Right lobe of liver (tissue), 6 donors: ENCODE measurements around the gene PIK3R2. TPM values are rescaled to one million over a fixed set of nuclear protein-coding genes. Genes with fewer than 3 reads are reported as not detected.

Source experiments
- ATAC-seq, 4 donors: fragments of 200-7000 bp; cut with Tn5 transposase; one replicate each; pipeline ENCODE4 v1.9.1; 2020; ENCODE audit warnings: mild to moderate bottlenecking in 4 of 4, moderate library complexity in 4 of 4
- DNase-seq, 3 donors: peaks; one replicate each; pipeline ENCODE4 v3.0.0-alpha.2; 2020
- H3K27ac ChIP-seq, 3 donors: fragments of 200-600 bp; one replicate each; pipeline ENCODE4 v1.8.0; 2022
- H3K27me3 ChIP-seq, 2 donors: fragments of 200-600 bp; one replicate each; pipeline ENCODE4 v1.8.0; 2022
- H3K36me3 ChIP-seq, 4 donors: fragments of 200-600 bp; sonication (generic) in 1 of 4; one replicate each; pipeline versions ENCODE4 v1.5.1 to v1.8.0; 2017 to 2022; ENCODE audit warnings: control low read depth in 1 of 4
- H3K4me1 ChIP-seq, 4 donors: fragments of 200-600 bp; sonication (generic) in 1 of 4; one replicate each; pipeline versions ENCODE4 v1.5.1 to v1.8.0; 2017 to 2022; ENCODE audit warnings: control low read depth in 1 of 4
- H3K4me3 ChIP-seq, 3 donors: fragments of 200-600 bp; one replicate each; pipeline ENCODE4 v1.8.0; 2022
- H3K9me3 ChIP-seq, 4 donors: fragments of 200-600 bp; sonication (generic) in 1 of 4; one replicate each; pipeline versions ENCODE4 v1.5.1 to v1.8.0; 2017 to 2022; ENCODE audit warnings: control low read depth in 1 of 4
- POLR2A ChIP-seq: fragments of 450-650 bp; IDR thresholded peaks from one replicate; pipeline ENCODE4 v1.6.1; 2017; ENCODE audit warnings: antibody characterized with exemption, mild to moderate bottlenecking
- WGBS: methylation state at CpG from one replicate; pipeline ENCODE4 v1.1.6; 2018; ENCODE audit warnings: low coverage, low lambda C conversion rate; ENCODE audit not compliant: insufficient coverage; ENCODE audit errors: missing lambda C conversion rate; 5-methylcytosine and 5-hydroxymethylcytosine counted together
- intact Hi-C, 2 donors: fragments of 100-400 bp; cut with DNase I; formaldehyde crosslinking; loops; one replicate each; pipeline versions ENCODE4 v1.11.2 to v1.14.1; 2022
- total RNA-seq, 6 experiments: library from RNA; depleted of rRNA in 2 of 6; stranded (reverse); fragments of >200 nt in 2 of 6; fragmentation: NEBNext Ultra II Directional in 3 of 6; extraction: Animal tissue kit (Norgen Biotek cat#: 25700) in 3 of 6; gene quantifications; one replicate each; pipeline versions ENCODE4 v1.1.0 to v1.2.4, GENCODE V29; 2016 to 2023
- TF ChIP-seq, protein P1 (sequence below), 4 donors: fragments of 200-600 bp in 3 of 4; fragments of 450-650 bp in 1 of 4; IDR thresholded peaks; one replicate each; pipeline versions ENCODE4 v1.5.1 to v1.8.0; 2016 to 2022; ENCODE audit warnings: antibody characterized with exemption in 4 of 4, mild to moderate bottlenecking in 2 of 4
- donor health status: DM: no; HTN: yes; CAD: no.
- donor health status: DM: no; HTN: no; CAD: no.
- donor health status: DM: no; HTN: no; CAD: no.
- donor health status: DM: no; HTN: yes; CAD: no.
- donor health status: DM: no; HTN: yes; CAD: no.

Gene PIK3R2
- total RNA-seq, 6 experiments from 2014 or later = 11.1 to 21.4 (median 14.6) TPM

DNA sequence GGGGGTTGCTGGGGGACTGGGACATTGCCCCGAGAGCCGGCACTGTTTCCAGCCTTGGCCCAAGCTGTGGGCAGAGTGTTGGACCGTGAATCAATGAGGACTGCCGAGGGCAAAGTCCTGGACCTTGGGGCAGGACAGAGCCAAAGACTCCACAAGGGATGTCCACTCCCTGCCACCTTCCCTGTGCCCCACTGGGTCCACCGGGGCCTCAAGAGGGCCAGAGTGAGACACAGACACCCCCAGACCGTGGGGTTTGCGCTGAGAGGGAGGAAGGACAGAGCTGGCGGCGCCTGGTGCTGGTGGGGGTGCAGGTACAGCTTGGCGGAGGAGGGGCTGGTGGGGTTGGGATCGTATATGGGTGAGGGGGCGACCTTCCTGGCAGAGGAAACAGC, 43.6 kb upstream of the PIK3R2 start:
- H3K27me3 ChIP-seq = no peaks in the 10 kb centered on the region
- intact Hi-C loops = no loop called here
- peak overlapping the region; percentile 65 to 87 (median 81) for H3K27ac ChIP-seq
- peaks cover 0 to 25% (median 2%) of the 10 kb centered on the region in 4 donors for H3K4me1 ChIP-seq
- no peak for TF ChIP-seq POLR2A
- TF ChIP-seq, protein P1, sequence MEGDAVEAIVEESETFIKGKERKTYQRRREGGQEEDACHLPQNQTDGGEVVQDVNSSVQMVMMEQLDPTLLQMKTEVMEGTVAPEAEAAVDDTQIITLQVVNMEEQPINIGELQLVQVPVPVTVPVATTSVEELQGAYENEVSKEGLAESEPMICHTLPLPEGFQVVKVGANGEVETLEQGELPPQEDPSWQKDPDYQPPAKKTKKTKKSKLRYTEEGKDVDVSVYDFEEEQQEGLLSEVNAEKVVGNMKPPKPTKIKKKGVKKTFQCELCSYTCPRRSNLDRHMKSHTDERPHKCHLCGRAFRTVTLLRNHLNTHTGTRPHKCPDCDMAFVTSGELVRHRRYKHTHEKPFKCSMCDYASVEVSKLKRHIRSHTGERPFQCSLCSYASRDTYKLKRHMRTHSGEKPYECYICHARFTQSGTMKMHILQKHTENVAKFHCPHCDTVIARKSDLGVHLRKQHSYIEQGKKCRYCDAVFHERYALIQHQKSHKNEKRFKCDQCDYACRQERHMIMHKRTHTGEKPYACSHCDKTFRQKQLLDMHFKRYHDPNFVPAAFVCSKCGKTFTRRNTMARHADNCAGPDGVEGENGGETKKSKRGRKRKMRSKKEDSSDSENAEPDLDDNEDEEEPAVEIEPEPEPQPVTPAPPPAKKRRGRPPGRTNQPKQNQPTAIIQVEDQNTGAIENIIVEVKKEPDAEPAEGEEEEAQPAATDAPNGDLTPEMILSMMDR (IDR thresholded peaks at IDR 0.05) = no peak
- no peaks in the 10 kb centered on the region for H3K9me3 ChIP-seq
- H3K36me3 ChIP-seq = no peaks in the 10 kb centered on the region
- 14% methylated on average over 4 of the region's 12 CpGs for WGBS
- peak; percentile 79 to 92 (median 89) for DNase-seq
- peak overlapping the region; percentile 76 to 89 (median 79) for H3K4me3 ChIP-seq
- peak; percentile 72 to 85 (median 82) for ATAC-seq

DNA sequence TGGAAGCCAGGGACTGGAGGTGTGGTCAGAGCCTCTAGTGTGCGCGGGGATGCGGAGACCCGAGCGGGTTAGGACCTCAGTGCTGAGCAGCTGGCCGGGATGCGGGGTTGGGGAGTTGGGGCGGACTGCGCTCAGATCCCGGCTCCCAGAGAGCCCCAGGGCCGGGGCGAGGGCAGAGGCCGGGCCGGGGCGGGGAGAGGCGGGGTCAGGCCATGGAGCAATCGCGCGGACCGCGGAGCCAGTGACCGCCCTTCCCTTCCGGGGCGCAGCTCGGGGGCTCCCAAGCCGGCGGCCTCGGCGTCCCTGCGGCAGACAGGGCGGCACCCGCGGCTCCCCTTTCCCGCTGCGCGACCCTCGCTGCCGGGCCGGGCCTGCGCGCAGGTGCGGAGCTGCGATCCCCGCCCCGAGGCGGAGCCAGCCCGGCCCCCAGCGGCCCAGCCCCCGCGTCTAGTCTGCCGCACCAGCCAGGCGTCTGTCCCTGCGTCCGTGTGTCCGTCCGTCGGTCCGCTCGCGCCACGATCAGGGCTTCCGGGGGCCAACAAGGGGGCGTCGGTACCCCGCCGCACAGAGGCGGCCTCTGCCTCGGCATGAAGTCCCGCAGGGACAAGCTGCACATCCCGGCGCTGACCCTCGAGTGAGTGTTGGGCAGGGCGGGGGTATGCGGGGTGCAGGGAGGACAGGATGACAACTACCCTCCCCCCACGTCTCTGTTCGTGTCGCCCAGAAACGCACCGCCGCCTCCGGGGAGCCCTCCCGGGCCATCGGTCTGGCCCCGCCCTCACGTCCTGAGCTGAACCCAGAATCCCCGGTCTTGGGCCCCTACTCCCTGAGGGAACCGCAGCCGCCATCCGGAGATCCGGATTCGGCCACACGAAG, 43.0 kb upstream of the PIK3R2 start:
- intact Hi-C loops = loop anchor here (5.0 kb wide), 1 partner anchor 57 kb away; no protein-coding TSS in a partner anchor
- no peaks in the 10 kb centered on the region for H3K36me3 ChIP-seq
- 1% methylated on average over 9 of the region's 92 CpGs for WGBS
- H3K9me3 ChIP-seq = no peaks in the 10 kb centered on the region
- peaks cover 0 to 22% (median 0%) of the 10 kb centered on the region in 4 donors for H3K4me1 ChIP-seq
- peak overlapping the region; percentile 65 to 87 (median 81) for H3K27ac ChIP-seq
- peak; percentile 84 to 90 (median 89) for DNase-seq
- peak; percentile 75 for TF ChIP-seq POLR2A
- TF ChIP-seq, protein P1 (IDR thresholded peaks at IDR 0.05) = no peak
- no peaks in the 10 kb centered on the region for H3K27me3 ChIP-seq
- ATAC-seq = peak; percentile 80 to 88 (median 85)
- peak overlapping the region; percentile 76 to 89 (median 79) for H3K4me3 ChIP-seq

DNA sequence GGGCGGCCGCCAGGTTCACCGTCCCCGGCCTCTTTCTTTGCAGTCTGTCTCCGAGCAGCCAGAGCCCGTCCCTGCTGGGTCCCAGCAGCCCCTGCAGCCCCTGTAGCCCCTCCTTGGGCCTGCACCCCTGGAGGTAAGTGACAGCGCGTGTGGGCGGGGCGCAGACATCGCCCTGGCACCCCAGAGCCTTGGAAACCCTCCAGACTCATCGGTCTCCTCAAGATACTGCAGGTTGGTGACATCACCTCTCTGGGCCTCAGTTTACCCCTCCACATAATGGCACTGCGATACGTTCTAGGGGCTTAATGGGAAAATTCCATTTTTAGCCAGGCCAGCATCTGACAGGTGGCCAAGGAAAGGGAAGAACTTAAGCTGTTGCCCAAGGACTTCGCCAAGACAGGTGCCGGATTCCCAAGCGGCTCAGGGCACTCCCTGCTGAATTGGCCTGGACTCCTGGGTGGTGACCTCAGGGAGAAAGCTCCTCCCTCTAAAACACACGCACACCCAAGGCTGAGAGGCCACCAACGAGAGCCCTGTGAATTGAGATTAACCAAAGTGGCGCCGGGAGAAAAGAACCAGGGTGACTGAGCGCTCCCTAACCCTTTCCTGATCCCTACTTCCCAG, 42.2 kb upstream of the PIK3R2 start:
- Histone ChIP-seq H3K36me3 (no peaks in the 10 kb centered on the region), H3K27me3 (no peaks in the 10 kb centered on the region), H3K27ac (peak overlapping the region in 2 of 3 donors; percentile 81 to 87), H3K4me3 (peak overlapping the region; percentile 76 to 89 (median 79)), H3K9me3 (no peaks in the 10 kb centered on the region), H3K4me1 (peaks cover 0 to 20% (median 2%) of the 10 kb centered on the region in 4 donors)
- TF ChIP-seq POLR2A = no peak
- TF ChIP-seq, protein P1 (IDR thresholded peaks at IDR 0.05) = no peak
- 35% methylated on average over 8 of the region's 22 CpGs for WGBS
- intact Hi-C loops = loop anchor here (5.0 kb wide), 1 partner anchor 57 kb away; no protein-coding TSS in a partner anchor
- ATAC-seq = no peak
- no peak for DNase-seq

DNA sequence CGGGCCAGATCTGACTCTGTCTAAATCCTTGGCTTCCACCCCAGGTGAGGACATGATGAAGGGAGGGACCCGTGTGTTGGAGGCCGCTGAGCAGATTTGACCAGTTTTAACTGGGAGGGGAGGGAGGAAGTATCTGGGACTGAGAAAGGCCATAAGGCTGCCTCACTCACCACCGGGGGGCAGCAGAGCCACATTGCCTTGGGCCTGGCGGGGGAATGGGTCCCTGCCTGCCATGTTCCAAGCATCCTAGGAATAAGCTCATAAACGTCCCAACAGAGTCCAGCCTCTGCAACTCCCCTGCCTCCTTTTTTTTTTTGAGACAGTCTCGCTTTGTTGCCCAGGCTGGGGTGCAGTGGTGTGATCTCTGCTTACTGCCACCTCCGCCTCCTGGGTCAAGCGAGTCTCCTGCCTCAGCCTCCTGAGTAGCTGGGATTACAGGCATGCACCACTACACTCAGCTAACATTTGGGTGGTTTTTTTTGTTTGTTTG, 39.9 kb upstream of the PIK3R2 start:
- Histone ChIP-seq H3K36me3 (no peaks in the 10 kb centered on the region), H3K9me3 (no peaks in the 10 kb centered on the region), H3K4me3 (no peak overlapping the region), H3K27ac (no peak overlapping the region), H3K4me1 (peaks cover 0 to 28% (median 2%) of the 10 kb centered on the region in 4 donors), H3K27me3 (no peaks in the 10 kb centered on the region)
- TF ChIP-seq, protein P1 (IDR thresholded peaks at IDR 0.05) = peak; percentile 80 to 95 (median 93)
- no peak for TF ChIP-seq POLR2A
- DNase-seq (peak; percentile 89), ATAC-seq (peak; percentile 53 to 66 (median 60))
- intact Hi-C loops = loop anchor here (5.0 kb wide), 1 partner anchor 54 kb away; no protein-coding TSS in a partner anchor
- 29% methylated on average over 9 of the region's 9 CpGs for WGBS
